Fibroblast of pulmonary artery (primary cell): Measurements from ENCODE around the gene OAF.

Source experiments
- DNase-seq: peaks from one replicate; pipeline ENCODE4 v3.0.0-alpha.2; 2010; ENCODE audit warnings: low read depth
- H3K4me3 ChIP-seq: replicated peaks from 2 replicates; pipeline ENCODE4 v1.5.1; 2011; ENCODE audit warnings: low read depth, mild to moderate bottlenecking, control low read depth, low read length, moderate library complexity
- TF ChIP-seq, protein P1 (sequence below): IDR thresholded peaks from 2 replicates; pipeline ENCODE4 v1.5.1; 2011; ENCODE audit warnings: mild to moderate bottlenecking, control low read depth, low read length, inconsistent platforms; ENCODE audit errors: missing control alignments

The OAF gene

DNA sequence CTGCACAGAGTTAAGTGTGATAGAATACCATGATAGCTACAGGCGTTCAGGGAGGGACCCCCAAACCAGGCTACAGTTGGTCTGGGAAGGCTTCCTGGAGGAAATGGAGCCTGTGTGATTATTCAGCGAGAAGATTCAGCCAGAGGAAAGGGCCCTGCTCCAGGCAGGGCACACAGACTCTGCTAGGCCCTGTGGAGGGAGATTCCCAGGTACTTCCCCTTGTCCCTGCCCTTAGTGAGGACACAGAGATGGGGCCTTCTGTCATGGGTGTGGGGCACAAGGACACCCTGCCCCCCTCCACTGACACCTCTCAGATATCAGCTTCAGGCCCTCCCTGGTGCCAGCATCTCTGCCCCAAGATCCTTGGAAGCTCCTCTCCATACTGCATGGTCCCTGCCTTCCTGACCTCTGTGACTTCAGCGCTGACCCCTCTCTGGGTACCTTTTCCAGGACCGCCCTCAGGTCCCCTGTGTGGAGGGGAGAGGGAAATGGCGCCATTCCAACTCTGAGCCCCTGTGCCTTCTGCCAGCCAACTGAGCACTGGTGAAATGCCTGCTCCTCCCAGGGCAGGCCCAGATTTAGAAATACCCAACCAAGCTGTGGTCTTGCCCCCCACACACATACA lies 16.5 kb downstream of the OAF start:
- no peak for DNase-seq
- no peak overlapping the region for H3K4me3 ChIP-seq
- TF ChIP-seq, protein P1, sequence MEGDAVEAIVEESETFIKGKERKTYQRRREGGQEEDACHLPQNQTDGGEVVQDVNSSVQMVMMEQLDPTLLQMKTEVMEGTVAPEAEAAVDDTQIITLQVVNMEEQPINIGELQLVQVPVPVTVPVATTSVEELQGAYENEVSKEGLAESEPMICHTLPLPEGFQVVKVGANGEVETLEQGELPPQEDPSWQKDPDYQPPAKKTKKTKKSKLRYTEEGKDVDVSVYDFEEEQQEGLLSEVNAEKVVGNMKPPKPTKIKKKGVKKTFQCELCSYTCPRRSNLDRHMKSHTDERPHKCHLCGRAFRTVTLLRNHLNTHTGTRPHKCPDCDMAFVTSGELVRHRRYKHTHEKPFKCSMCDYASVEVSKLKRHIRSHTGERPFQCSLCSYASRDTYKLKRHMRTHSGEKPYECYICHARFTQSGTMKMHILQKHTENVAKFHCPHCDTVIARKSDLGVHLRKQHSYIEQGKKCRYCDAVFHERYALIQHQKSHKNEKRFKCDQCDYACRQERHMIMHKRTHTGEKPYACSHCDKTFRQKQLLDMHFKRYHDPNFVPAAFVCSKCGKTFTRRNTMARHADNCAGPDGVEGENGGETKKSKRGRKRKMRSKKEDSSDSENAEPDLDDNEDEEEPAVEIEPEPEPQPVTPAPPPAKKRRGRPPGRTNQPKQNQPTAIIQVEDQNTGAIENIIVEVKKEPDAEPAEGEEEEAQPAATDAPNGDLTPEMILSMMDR = no peak

DNA sequence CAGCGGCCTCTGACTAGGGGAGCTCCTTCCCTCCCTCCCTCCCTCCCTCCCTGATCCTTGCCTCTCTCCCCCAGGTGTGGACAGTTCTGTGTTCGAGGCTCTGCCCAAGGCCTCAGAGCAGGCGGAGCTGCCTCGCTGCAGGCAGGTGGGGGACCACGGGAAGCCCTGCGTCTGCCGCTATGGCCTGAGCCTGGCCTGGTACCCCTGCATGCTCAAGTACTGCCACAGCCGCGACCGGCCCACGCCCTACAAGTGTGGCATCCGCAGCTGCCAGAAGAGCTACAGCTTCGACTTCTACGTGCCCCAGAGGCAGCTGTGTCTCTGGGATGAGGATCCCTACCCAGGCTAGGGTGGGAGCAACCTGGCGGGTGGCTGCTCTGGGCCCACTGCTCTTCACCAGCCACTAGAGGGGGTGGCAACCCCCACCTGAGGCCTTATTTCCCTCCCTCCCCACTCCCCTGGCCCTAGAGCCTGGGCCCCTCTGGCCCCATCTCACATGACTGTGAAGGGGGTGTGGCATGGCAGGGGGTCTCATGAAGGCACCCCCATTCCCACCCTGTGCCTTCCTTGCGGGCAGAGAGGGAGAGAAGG lies 18.1 kb downstream of the OAF start:
- H3K4me3 ChIP-seq = no peak overlapping the region
- DNase-seq = no peak
- TF ChIP-seq, protein P1 = peak; percentile 14

DNA sequence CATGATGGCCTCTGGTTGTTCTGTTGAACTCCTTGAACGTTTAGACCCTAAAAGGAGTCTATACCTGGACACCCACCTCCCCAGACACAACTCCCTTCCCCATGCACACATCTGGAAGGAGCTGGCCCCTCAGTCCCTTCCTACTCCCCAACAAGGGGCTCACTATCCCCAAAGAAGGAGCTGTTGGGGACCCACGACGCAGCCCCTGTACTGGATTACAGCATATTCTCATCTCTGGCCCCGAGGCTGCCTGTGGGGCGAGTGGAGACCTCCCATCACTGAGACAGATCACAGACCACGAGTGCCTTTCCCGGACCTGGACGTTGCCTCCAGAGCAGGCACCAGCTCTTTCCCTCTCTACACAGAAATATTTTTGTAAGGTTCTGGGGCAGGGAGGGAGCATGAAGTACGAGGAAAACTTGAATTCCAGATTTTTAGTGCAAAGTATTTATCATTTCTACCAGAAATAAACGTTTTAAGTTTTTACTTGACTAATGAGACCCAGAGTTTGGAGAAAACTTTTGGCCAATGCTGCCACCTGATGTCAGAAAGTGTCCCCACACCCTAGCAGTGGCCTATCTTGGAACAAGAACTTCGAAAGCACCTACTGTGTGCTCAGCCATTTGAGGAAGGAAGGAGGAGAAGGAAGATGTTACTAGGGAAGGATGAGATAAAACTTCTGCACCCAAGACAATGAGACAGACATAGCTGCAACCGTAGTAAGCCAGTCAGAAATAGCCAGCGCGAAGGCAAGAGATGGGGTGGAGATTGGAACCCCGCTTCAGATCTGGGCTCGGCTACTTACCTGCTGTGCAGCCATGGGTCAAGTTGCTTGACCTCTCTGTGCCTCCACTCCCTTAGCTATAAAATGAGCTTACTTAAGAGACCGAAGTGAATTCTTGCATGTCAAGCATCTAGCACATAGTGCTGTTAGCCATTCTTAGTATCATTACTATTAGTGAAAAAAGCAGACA lies 18.9 kb downstream of the OAF start:
- DNase-seq = peak; percentile 48
- TF ChIP-seq, protein P1 = peak; percentile 70

DNA sequence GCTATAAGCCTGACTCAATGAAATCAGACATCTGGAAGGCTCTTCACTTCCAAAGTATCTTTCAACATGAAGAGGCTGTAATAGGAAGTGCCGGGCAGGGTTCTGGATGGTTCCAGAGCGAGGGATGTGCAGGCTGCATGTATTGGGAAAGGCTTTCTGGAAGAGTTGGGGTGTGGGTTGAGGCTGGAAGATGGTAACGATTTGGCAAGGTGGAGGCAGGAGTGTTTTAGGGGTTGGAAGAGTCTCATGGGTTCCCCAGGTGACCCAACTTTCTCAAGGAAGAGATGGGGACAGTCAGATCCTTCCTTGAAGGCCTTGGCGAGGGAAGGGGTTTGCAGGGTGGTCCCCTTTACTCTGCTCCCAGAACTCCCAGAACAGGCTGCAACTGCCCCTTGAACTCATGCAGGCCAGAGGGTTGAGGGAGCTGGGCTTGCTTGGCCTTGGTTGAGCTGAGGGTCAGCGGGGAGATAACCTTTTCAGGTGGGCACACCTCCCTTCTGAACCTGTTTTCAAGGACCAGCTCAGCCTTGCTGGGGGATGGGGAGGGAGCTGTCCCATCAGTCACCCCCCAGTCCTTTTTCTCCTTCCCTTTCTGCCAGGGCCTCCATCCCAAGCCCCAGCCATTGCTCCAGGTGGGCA lies 19.7 kb downstream of the OAF start:
- TF ChIP-seq, protein P1 = no peak
- DNase-seq = no peak
- no peak overlapping the region for H3K4me3 ChIP-seq

More for the DNA sequence above, 18.9 kb downstream of the OAF start:
- no peak overlapping the region for H3K4me3 ChIP-seq

- TF ChIP-seq, protein P1 = no peak
- H3K4me3 ChIP-seq = no peak overlapping the region
- DNase-seq = no peak
These were observed 21.1 kb downstream of the OAF start for GRCh38 chr11:120231963-120232362.

DNA sequence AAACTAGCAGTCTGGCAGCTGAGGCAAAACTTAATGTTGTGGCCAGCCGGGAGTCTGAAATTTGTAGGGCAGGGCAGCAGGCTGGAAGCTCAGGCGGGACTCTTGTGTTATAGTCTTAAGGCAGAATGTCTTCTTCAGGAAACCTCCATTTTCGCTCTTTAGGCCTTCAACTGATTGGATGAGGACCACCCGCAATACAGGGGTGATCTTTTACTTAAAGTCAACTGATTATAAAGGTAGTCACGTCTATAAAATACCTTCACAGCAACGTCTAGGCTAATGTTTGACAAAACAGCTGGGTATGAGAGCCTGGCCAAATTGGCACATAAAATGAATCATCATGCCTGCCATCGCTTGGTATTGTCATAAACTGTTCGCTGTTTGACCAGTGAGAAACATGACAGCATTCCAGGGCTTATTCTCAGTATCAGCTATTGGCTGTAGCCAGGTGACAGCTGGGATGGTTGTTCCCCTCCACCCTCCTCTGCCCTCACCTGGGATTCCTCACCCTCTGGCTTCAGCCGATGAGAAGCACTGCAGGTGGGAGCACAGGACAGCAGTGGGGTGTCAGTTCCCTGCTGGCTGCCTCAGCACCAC lies 22.5 kb downstream of the OAF start:
- TF ChIP-seq, protein P1 = no peak
- H3K4me3 ChIP-seq = no peak overlapping the region
- no peak for DNase-seq
